Adrenal gland (tissue), 5 donors: Measurements from ENCODE around the gene PRX.

Source experiments
- CTCF ChIP-seq, 6 experiments: fragments of 450-650 bp in 4 of 6; fragments of 200-600 bp in 2 of 6; sonication (generic) in 1 of 6; IDR thresholded peaks; 1 replicate in 5 of 6; 2 replicates in 1 of 6; pipeline versions ENCODE4 v1.5.1 to v1.8.0; 2016 to 2021; ENCODE audit warnings: antibody characterized with exemption in 6 of 6, mild to moderate bottlenecking in 2 of 6, moderate library complexity in 1 of 6
- POLR2A ChIP-seq, 2 donors: fragments of 450-650 bp; IDR thresholded peaks; one replicate each; pipeline ENCODE4 v1.6.1; 2017; ENCODE audit warnings: antibody characterized with exemption in 2 of 2, mild to moderate bottlenecking in 2 of 2, moderate library complexity in 1 of 2
- donor health status: DM: no; HTN: no; CAD: no.

GRCh38 chr19:40422748-40423566 lies 9.8 kb upstream of the PRX start:
- no peak for TF ChIP-seq POLR2A (IDR thresholded peaks at IDR 0.05)
- no peak for TF ChIP-seq CTCF (IDR thresholded peaks at IDR 0.05)
